ENCODE measurements around the gene ACOXL. TPM values are rescaled to one million over a fixed set of nuclear protein-coding genes. Genes with fewer than 3 reads are reported as not detected.

Gene ACOXL
- total and polyA plus RNA-seq, 10 of the 15 experiments (the other 5 are each of a cell fraction or from before 2014, with no cell fraction given): 0.05 to 1.3 (median 0.71) TPM

GRCh38 chr2:110960281-110960680, 227.9 kb downstream of the ACOXL start:
- H3K9ac ChIP-seq (ENCODE audit: control insufficient read depth, insufficient read depth, low read length): no peak overlapping the region
- H3K4me2 ChIP-seq (ENCODE audit: control insufficient read depth, insufficient read depth): no peak overlapping the region
- no peak for ATAC-seq
- no peak for DNase-seq (ENCODE audit: low read depth, low spot score)
- H3K79me2 ChIP-seq (ENCODE audit: control insufficient read depth, insufficient read depth, low read length): no peaks in the 10 kb centered on the region
- H3K4me3 ChIP-seq: no peak overlapping the region
- no peaks in the 10 kb centered on the region for H3K4me1 ChIP-seq (ENCODE audit: control insufficient read depth, insufficient read depth, low read length)
- no peak overlapping the region for H3K27ac ChIP-seq (ENCODE audit: control insufficient read depth, insufficient read depth)
- H3K27me3 ChIP-seq (replicated peaks in 1 of 2; ENCODE audit: control insufficient read depth in 2 of 2, insufficient read depth in 2 of 2, low read length in 1 of 2): no peaks in the 10 kb centered on the region; a peak in 1 of 4 replicates
- ChIA-PET CTCF (no interaction called here), RAD21 (ENCODE audit: unreplicated experiment) (no interaction called here), POLR2A (no interaction called here), SMC1A (ENCODE audit: uncharacterized antibody, unreplicated experiment) (no interaction called here)
- TF ChIP-seq CEBPB (IDR thresholded peaks at IDR 0.05; ENCODE audit: borderline replicate concordance in 1 of 2, low read depth in 2 of 2, low read length in 2 of 2) (no peak), SREBF2 (IDR thresholded peaks at IDR 0.05; ENCODE audit: low read length) (no peak), POLR2A (IDR thresholded peaks at IDR 0.05; ENCODE audit: low read depth, low read length) (no peak), ESRRA (IDR thresholded peaks at IDR 0.05; ENCODE audit: low read length) (no peak), SP1 (IDR thresholded peaks at IDR 0.05; ENCODE audit: low read depth, low read length) (no peak), KAT2A (conservative IDR thresholded peaks at IDR 0.05; ENCODE audit: control insufficient read depth, low read depth, low read length) (no peak), PRDM15 (CRISPR knock-in tag; IDR thresholded peaks at IDR 0.05) (no peak), BHLHE40 (IDR thresholded peaks at IDR 0.05; ENCODE audit: borderline replicate concordance in 1 of 2, low read depth in 2 of 2, low read length in 1 of 2) (no peak)
- intact Hi-C loops (cut with micrococcal nuclease; ENCODE audit: unreplicated experiment) (loop anchor here (2.0 kb wide), 1 partner anchor 33 kb away; no protein-coding TSS in a partner anchor), in situ Hi-C loops (cut with MboI) (no loop called here)
- 31% methylated on average over 10 of the region's 10 CpGs for WGBS (ENCODE audit: insufficient coverage, insufficient replicate concordance, low lambda C conversion rate, missing lambda C conversion rate)
- H3K9me3 ChIP-seq (replicated peaks; ENCODE audit: control insufficient read depth, insufficient read depth, low read length): peaks cover 2% of the 10 kb centered on the region; the same call in 2 of the 3 replicates
- no peaks in the 10 kb centered on the region for H3K36me3 ChIP-seq (ENCODE audit: control insufficient read depth in 2 of 2, insufficient read depth in 2 of 2, low read length in 1 of 2)
- BruUV-seq (replicated peaks): no TSS peak
- no peaks in the 10 kb centered on the region for H4K20me1 ChIP-seq (ENCODE audit: control insufficient read depth, insufficient read depth)
- H2AFZ ChIP-seq (ENCODE audit: control insufficient read depth, low read depth, low read length): no peak overlapping the region
- no peak for FAIRE-seq

All from GM12878 (cell line).